Omental fat pad (tissue), 4 donors: ENCODE data around the gene TRAM2. TPM values are rescaled to one million over a fixed set of nuclear protein-coding genes. Genes with fewer than 3 reads are reported as not detected.
"Not testable (repeated sequence)": the region's sequence is repeated elsewhere in the genome, so short reads cannot be mapped to it uniquely, and the experiment has no call there.

Source experiments
- ATAC-seq: fragments of 150-250 bp; one replicate; pipeline ENCODE4 v1.9.1; 2016; ENCODE audit warnings: mild to moderate bottlenecking, moderate library complexity; ENCODE audit not compliant: low FRiP score
- DNase-seq: peaks from one replicate; pipeline ENCODE4 v3.0.0-alpha.2; 2019; ENCODE audit warnings: low spot score
- CTCF ChIP-seq, 3 donors: fragments of 450-650 bp; IDR thresholded peaks; one replicate each; pipeline ENCODE4 v1.5.1; 2016 to 2017; ENCODE audit warnings: antibody characterized with exemption in 3 of 3, mild to moderate bottlenecking in 3 of 3, moderate library complexity in 2 of 3
- total RNA-seq, 4 donors: library from RNA; depleted of rRNA; stranded (reverse); fragments of >200 nt; gene quantifications; one replicate each; pipeline ENCODE4 v1.1.0, GENCODE V29; 2016

Gene TRAM2
- total RNA-seq, 4 donors from 2014 or later, result 17.8 to 29.8 (median 26.3) TPM

GRCh38 chr6:52491203-52492069 is 85.4 kb downstream of the TRAM2 start:
- no peak for TF ChIP-seq CTCF (IDR thresholded peaks at IDR 0.05)
- DNase-seq (no peak), ATAC-seq (no peak)

GRCh38 chr6:52489881-52490280 is 87.0 kb downstream of the TRAM2 start:
- no peak for TF ChIP-seq CTCF (IDR thresholded peaks at IDR 0.05)
- DNase-seq (no peak), ATAC-seq (no peak)

- DNase-seq, result no peak
- no peak for ATAC-seq
- no peak for TF ChIP-seq CTCF (IDR thresholded peaks at IDR 0.05)
Measured at GRCh38 chr6:52483671-52484003, 93.2 kb downstream of the TRAM2 start.

- DNase-seq, result no peak
- no peak for ATAC-seq
- no peak for TF ChIP-seq CTCF (IDR thresholded peaks at IDR 0.05)
Measured at GRCh38 chr6:52482903-52483670, 93.8 kb downstream of the TRAM2 start.

- no peak for TF ChIP-seq CTCF (IDR thresholded peaks at IDR 0.05)
- no peak for DNase-seq
- no peak for ATAC-seq
Measured at GRCh38 chr6:52475307-52475706, 101.6 kb downstream of the TRAM2 start.

GRCh38 chr6:52474173-52474572 is 102.7 kb downstream of the TRAM2 start:
- DNase-seq, result no peak
- TF ChIP-seq CTCF (IDR thresholded peaks at IDR 0.05), result no peak
- ATAC-seq, result no peak

GRCh38 chr6:52461194-52461593 is 115.7 kb downstream of the TRAM2 start:
- not testable (repeated sequence) for ATAC-seq, DNase-seq
